ENCODE data around the gene SLC25A11. TPM values are rescaled to one million over a fixed set of nuclear protein-coding genes. Genes with fewer than 3 reads are reported as not detected.

The SLC25A11 gene
- total and polyA plus RNA-seq, 2 donors (not counting 3 experiments of a cell fraction or from before 2014, with no cell fraction given), result 58.2 to 95.2 TPM

DNA sequence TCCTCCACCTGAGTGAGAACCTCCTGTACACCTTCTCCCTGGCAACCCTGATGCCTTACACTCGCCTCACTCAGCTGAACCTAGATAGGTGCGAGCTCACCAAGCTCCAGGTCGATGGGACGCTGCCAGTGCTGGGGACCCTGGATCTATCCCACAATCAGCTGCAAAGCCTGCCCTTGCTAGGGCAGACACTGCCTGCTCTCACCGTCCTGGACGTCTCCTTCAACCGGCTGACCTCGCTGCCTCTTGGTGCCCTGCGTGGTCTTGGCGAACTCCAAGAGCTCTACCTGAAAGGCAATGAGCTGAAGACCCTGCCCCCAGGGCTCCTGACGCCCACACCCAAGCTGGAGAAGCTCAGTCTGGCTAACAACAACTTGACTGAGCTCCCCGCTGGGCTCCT lies 7.1 kb downstream of the SLC25A11 start:
- no peak overlapping the region for H3K4me3 ChIP-seq (replicated peaks in 1 of 3; ENCODE audit: insufficient read depth in 1 of 3, low read depth in 1 of 3, low read length in 3 of 3)
- dilution Hi-C loops (cut with MboI; ENCODE audit: extremely low pct_ligation_motif_present, low sequenced_read_pairs), result no loop called here
- no TSS peak for BruUV-seq (replicated peaks)
- no peak overlapping the region for H3K9ac ChIP-seq (replicated peaks; ENCODE audit: extremely low read depth, insufficient read depth, low read length)
- H3K9me3 ChIP-seq (replicated peaks; ENCODE audit: control insufficient read depth, insufficient read depth, low read length), result no peaks in the 10 kb centered on the region
- ChIA-PET POLR2A (no interaction called here), CTCF (interaction anchor here (1.2 kb wide), 1 partner anchor 23 kb away, joined by 3 read pairs; no protein-coding TSS in a partner anchor)
- H3K36me3 ChIP-seq (ENCODE audit: control insufficient read depth in 2 of 2, extremely low read depth in 1 of 2, insufficient read depth in 2 of 2, low read length in 2 of 2), result peaks cover 0 to 13% of the 10 kb centered on the region in 2 experiments
- H3K27me3 ChIP-seq (ENCODE audit: control insufficient read depth in 2 of 2, insufficient read depth in 2 of 2, low read length in 2 of 2), result no peaks in the 10 kb centered on the region
- no peaks in the 10 kb centered on the region for H4K20me1 ChIP-seq (replicated peaks; ENCODE audit: control insufficient read depth, extremely low read depth, insufficient read depth, low read length)
- FAIRE-seq (no peak), DNase-seq (ENCODE audit: low read depth, low spot score) (no peak)
- H2AFZ ChIP-seq (ENCODE audit: low read depth, low read length), result no peak overlapping the region
- intact Hi-C loops (cut with micrococcal nuclease), result no loop called here
- peaks cover 7% of the 10 kb centered on the region for H3K4me1 ChIP-seq (ENCODE audit: control insufficient read depth, extremely low read depth, insufficient read depth, low read length)
- H3K9me1 ChIP-seq (replicated peaks; ENCODE audit: control insufficient read depth, extremely low read depth, insufficient read depth, low read length), result no peaks in the 10 kb centered on the region
- H3K4me2 ChIP-seq (ENCODE audit: insufficient read depth, low read length), result no peak overlapping the region
- H3K27ac ChIP-seq (ENCODE audit: insufficient read depth, low read depth, low read length), result no peak overlapping the region
- no peaks in the 10 kb centered on the region for H3K79me2 ChIP-seq (ENCODE audit: control insufficient read depth, insufficient read depth, low read length)
- TF ChIP-seq EZH2 (IDR thresholded peaks at IDR 0.05; ENCODE audit: borderline replicate concordance, low read depth, low read length, severe bottlenecking) (no peak), POLR2A (IDR thresholded peaks at IDR 0.05; ENCODE audit: low read depth, low read length) (no peak), FOS (IDR thresholded peaks at IDR 0.05; ENCODE audit: borderline replicate concordance, insufficient read depth, low read length) (no peak), POLR2AphosphoS5 (IDR thresholded peaks at IDR 0.05; ENCODE audit: insufficient read depth, low read depth, low read length) (no peak), JUN (IDR thresholded peaks at IDR 0.05; ENCODE audit: borderline replicate concordance, insufficient read depth, insufficient read length, low read depth) (no peak), GATA2 (IDR thresholded peaks at IDR 0.05; ENCODE audit: insufficient read depth, insufficient read length, low read depth, low read length) (no peak), MYC (IDR thresholded peaks at IDR 0.05; ENCODE audit: low read depth, low read length) (no peak)
- TF ChIP-seq, protein P1, sequence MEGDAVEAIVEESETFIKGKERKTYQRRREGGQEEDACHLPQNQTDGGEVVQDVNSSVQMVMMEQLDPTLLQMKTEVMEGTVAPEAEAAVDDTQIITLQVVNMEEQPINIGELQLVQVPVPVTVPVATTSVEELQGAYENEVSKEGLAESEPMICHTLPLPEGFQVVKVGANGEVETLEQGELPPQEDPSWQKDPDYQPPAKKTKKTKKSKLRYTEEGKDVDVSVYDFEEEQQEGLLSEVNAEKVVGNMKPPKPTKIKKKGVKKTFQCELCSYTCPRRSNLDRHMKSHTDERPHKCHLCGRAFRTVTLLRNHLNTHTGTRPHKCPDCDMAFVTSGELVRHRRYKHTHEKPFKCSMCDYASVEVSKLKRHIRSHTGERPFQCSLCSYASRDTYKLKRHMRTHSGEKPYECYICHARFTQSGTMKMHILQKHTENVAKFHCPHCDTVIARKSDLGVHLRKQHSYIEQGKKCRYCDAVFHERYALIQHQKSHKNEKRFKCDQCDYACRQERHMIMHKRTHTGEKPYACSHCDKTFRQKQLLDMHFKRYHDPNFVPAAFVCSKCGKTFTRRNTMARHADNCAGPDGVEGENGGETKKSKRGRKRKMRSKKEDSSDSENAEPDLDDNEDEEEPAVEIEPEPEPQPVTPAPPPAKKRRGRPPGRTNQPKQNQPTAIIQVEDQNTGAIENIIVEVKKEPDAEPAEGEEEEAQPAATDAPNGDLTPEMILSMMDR (IDR thresholded peaks at IDR 0.05; ENCODE audit: extremely low read depth in 1 of 2, insufficient read depth in 1 of 2, low read depth in 1 of 2, low read length in 2 of 2), result no peak
- TF ChIP-seq, protein P2, sequence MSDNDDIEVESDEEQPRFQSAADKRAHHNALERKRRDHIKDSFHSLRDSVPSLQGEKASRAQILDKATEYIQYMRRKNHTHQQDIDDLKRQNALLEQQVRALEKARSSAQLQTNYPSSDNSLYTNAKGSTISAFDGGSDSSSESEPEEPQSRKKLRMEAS (IDR thresholded peaks at IDR 0.05; ENCODE audit: insufficient read depth, insufficient read length), result no peak
